B cell (primary cell): ENCODE results near the gene ATIC. TPM values are rescaled to one million over a fixed set of nuclear protein-coding genes. Genes with fewer than 3 reads are reported as not detected.

ENCODE experiments used
- ATAC-seq: fragments of 200-7000 bp; cut with Tn5 transposase; one replicate; pipeline ENCODE4 v1.10.0; 2021; ENCODE audit warnings: low read depth, mild to moderate bottlenecking, moderate number of reproducible peaks, moderate library complexity
- CTCF ChIA-PET: fragments of 350-600 bp; sonication (Branson Sonifier 250); formaldehyde crosslinking; loops from one replicate; lab custom pipeline; 2021; ENCODE audit warnings: antibody characterized with exemption, inconsistent platforms; lab: Charles Lee
- POLR2A ChIA-PET: fragments of 350-600 bp; sonication (Branson Sonifier 250); formaldehyde crosslinking; loops from one replicate; lab custom pipeline; 2021; ENCODE audit warnings: antibody characterized with exemption; lab: Charles Lee
- DNase-seq: peaks from one replicate; pipeline ENCODE4 v3.0.0; 2013
- H2AFZ ChIP-seq: 2 replicates; pipeline ENCODE4 v1.6.1; 2012; ENCODE audit warnings: mild to moderate bottlenecking, low read depth, low read length; ENCODE audit not compliant: insufficient read depth, poor library complexity, severe bottlenecking
- H3K27ac ChIP-seq, 2 donors: 1 replicate in 1 of 2; 2 replicates in 1 of 2; pipeline ENCODE4 v1.5.1; 2012 to 2013; ENCODE audit warnings: low read length in 2 of 2, mild to moderate bottlenecking in 2 of 2, moderate library complexity in 1 of 2
- H3K27me3 ChIP-seq, 4 experiments: fragments of 200-600 bp in 1 of 4; sonication (generic) in 1 of 4; replicated peaks in 1 of 4; 1 replicate in 2 of 4; 2 replicates in 2 of 4; pipeline versions ENCODE4 v1.6.1 to v1.7.0; 2013 to 2016; ENCODE audit warnings: low read length in 3 of 4, mild to moderate bottlenecking in 2 of 4, mixed read lengths in 1 of 4, moderate library complexity in 1 of 4; ENCODE audit not compliant: insufficient read depth in 4 of 4, control insufficient read depth in 3 of 4; ENCODE audit errors: control extremely low read depth in 1 of 4
- H3K36me3 ChIP-seq, 2 experiments: replicated peaks in 1 of 2; 1 replicate in 1 of 2; 2 replicates in 1 of 2; pipeline versions ENCODE4 v1.6.1 to v1.7.1; 2013; ENCODE audit warnings: low read length in 1 of 2; ENCODE audit not compliant: insufficient read depth in 2 of 2, control insufficient read depth in 1 of 2; ENCODE audit errors: control extremely low read depth in 1 of 2, extremely low read depth in 1 of 2
- H3K4me1 ChIP-seq, 2 donors: fragments of 200-600 bp in 1 of 2; sonication (generic) in 1 of 2; 1 replicate in 1 of 2; 2 replicates in 1 of 2; pipeline versions ENCODE4 v1.5.1 to v1.6.1; 2013 to 2017; ENCODE audit warnings: low read length in 2 of 2; ENCODE audit not compliant: control insufficient read depth in 2 of 2, insufficient read depth in 2 of 2
- H3K4me2 ChIP-seq: replicated peaks from 2 replicates; pipeline ENCODE3; 2012; ENCODE audit warnings: mild to moderate bottlenecking, low read depth, low read length; ENCODE audit not compliant: poor library complexity, severe bottlenecking
- H3K4me3 ChIP-seq, 5 experiments: fragments of 200-600 bp in 1 of 5; sonication (generic) in 1 of 5; 1 replicate in 3 of 5; 2 replicates in 2 of 5; pipeline versions ENCODE4 v1.5.1 to v1.7.0; 2011 to 2016; ENCODE audit warnings: low read length in 4 of 5, mild to moderate bottlenecking in 4 of 5, low read depth in 2 of 5, control low read depth in 1 of 5, moderate library complexity in 1 of 5; ENCODE audit not compliant: insufficient read depth in 1 of 5; ENCODE audit errors: control extremely low read depth in 1 of 5, extremely low read depth in 1 of 5
- H3K79me2 ChIP-seq: fragments of 200-600 bp; sonication (generic); one replicate; pipeline ENCODE4 v1.6.0; 2016; ENCODE audit warnings: low read length; ENCODE audit not compliant: control insufficient read depth, insufficient read depth
- H3K9ac ChIP-seq: fragments of 200-600 bp; sonication (generic); 2 replicates; pipeline ENCODE4 v1.6.1; 2017; ENCODE audit warnings: mild to moderate bottlenecking, low read length, moderate library complexity
- H3K9me3 ChIP-seq, 3 donors: one replicate each; pipeline versions ENCODE4 v1.6.1 to v1.7.1; 2013; ENCODE audit warnings: low read length in 2 of 3; ENCODE audit not compliant: control insufficient read depth in 2 of 3, insufficient read depth in 1 of 3; ENCODE audit errors: control extremely low read depth in 1 of 3
- H4K20me1 ChIP-seq: 2 replicates; pipeline ENCODE4 v1.6.0; 2012; ENCODE audit warnings: mild to moderate bottlenecking, low read length; ENCODE audit not compliant: insufficient read depth, control insufficient read depth, poor library complexity, severe bottlenecking
- H3K27ac Mint-ChIP-seq: one replicate; pipeline ENCODE4 v1.8.0; 2021; ENCODE audit warnings: mixed read lengths
- H3K27me3 Mint-ChIP-seq: one replicate; pipeline ENCODE4 v1.8.0; 2021; ENCODE audit warnings: mixed read lengths
- H3K4me1 Mint-ChIP-seq: one replicate; pipeline ENCODE4 v1.8.0; 2021; ENCODE audit warnings: mixed read lengths
- H3K4me3 Mint-ChIP-seq: one replicate; pipeline ENCODE4 v1.8.0; 2021; ENCODE audit warnings: mixed read lengths
- H3K9me3 Mint-ChIP-seq: one replicate; pipeline ENCODE4 v1.8.0; 2022; ENCODE audit warnings: mixed read lengths; ENCODE audit not compliant: insufficient read depth
- CTCF ChIP-seq: fragments of 200-600 bp; IDR thresholded peaks from one replicate; pipeline ENCODE4 v1.8.0; 2022; ENCODE audit warnings: antibody characterized with exemption, mild to moderate bottlenecking
- EZH2 ChIP-seq: IDR thresholded peaks from 2 replicates; pipeline ENCODE4 v1.6.1; 2012; ENCODE audit warnings: borderline replicate concordance, low read depth, mild to moderate bottlenecking, moderate library complexity, low read length; ENCODE audit not compliant: insufficient read depth, poor library complexity, severe bottlenecking
- WGBS: methylation state at CpG from one replicate; pipeline ENCODE4 v1.1.5; 2013; ENCODE audit warnings: missing lambda C conversion rate; ENCODE audit not compliant: insufficient coverage; 5-methylcytosine and 5-hydroxymethylcytosine counted together
- intact Hi-C: fragments of 100-400 bp; cut with micrococcal nuclease; formaldehyde crosslinking; loops from one replicate; pipeline ENCODE4 v1.10.0; 2022
- polyA plus RNA-seq: library from polyadenylated mRNA; depleted of rRNA; stranded (reverse); fragments of >200 nt; gene quantifications from 2 replicates; pipeline ENCODE4 v1.2.3, GENCODE V29; 2012
- total RNA-seq, 2 donors: library from RNA; stranded (reverse); fragments of 120-200 nt in 1 of 2; gene quantifications; 1 replicate in 1 of 2; 2 replicates in 1 of 2; pipeline versions ENCODE4 v1.2.3 to v1.2.4, GENCODE V29; 2013 to 2022

Gene ATIC
- total and polyA plus RNA-seq, 2 donors (not counting 1 experiment from before 2014, with no cell fraction given), result 55.4 to 80.4 TPM

- H3K4me3 Mint-ChIP-seq, result no peak overlapping the region
- no peak overlapping the region for H3K4me2 ChIP-seq
- H3K79me2 ChIP-seq, result peaks cover 43% of the 10 kb centered on the region
- ATAC-seq, result no peak
- POLR2A ChIA-PET, result no interaction called here
- TF ChIP-seq CTCF (no peak), EZH2 (no peak)
- CTCF ChIA-PET, result no interaction called here
- WGBS, result no CpG with 5 or more reads among the region's 5 CpGs
- H3K4me1 Mint-ChIP-seq, result peaks cover 15% of the 10 kb centered on the region
- no peak overlapping the region for H2AFZ ChIP-seq
- H3K4me3 ChIP-seq, result no peak overlapping the region
- no peak for DNase-seq
- H3K27ac Mint-ChIP-seq, result no peak overlapping the region
- intact Hi-C loops, result no loop called here
- peaks cover 15% of the 10 kb centered on the region for H4K20me1 ChIP-seq
- no peaks in the 10 kb centered on the region for H3K9me3 Mint-ChIP-seq
- no peaks in the 10 kb centered on the region for H3K4me1 ChIP-seq
- H3K27me3 ChIP-seq, result no peaks in the 10 kb centered on the region
- H3K27me3 Mint-ChIP-seq, result no peaks in the 10 kb centered on the region
- H3K27ac ChIP-seq, result no peak overlapping the region
- no peak overlapping the region for H3K9ac ChIP-seq
- peaks cover 2 to 40% of the 10 kb centered on the region in 2 experiments for H3K36me3 ChIP-seq
- no peaks in the 10 kb centered on the region for H3K9me3 ChIP-seq
Observed at GRCh38 chr2:215319500-215319899, 7.6 kb downstream of the ATIC start.

- POLR2A ChIA-PET, result no interaction called here
- intact Hi-C loops, result no loop called here
- WGBS, result 71% methylated on average over 1 of the region's 3 CpGs
Observed at GRCh38 chr2:215320102-215320501, 8.2 kb downstream of the ATIC start.

More at GRCh38 chr2:215320102-215320501, 8.2 kb downstream of the ATIC start:
- Histone ChIP-seq H2AFZ (no peak overlapping the region), H3K4me3 (no peak overlapping the region), H3K79me2 (peaks cover 43% of the 10 kb centered on the region), H3K9me3 (no peaks in the 10 kb centered on the region), H3K27ac (no peak overlapping the region), H3K27me3 (no peaks in the 10 kb centered on the region), H3K36me3 (peaks cover 0 to 42% of the 10 kb centered on the region in 2 experiments), H3K9ac (no peak overlapping the region), H3K4me2 (no peak overlapping the region), H3K4me1 (no peaks in the 10 kb centered on the region), H4K20me1 (peaks cover 15% of the 10 kb centered on the region)
- CTCF ChIA-PET, result interaction anchor here (0.7 kb wide), 1 partner anchor 44 kb away, joined by 3 read pairs; no protein-coding TSS in a partner anchor
- Mint-ChIP-seq H3K27ac (no peak overlapping the region), H3K27me3 (no peaks in the 10 kb centered on the region), H3K4me3 (no peak overlapping the region), H3K4me1 (peaks cover 10% of the 10 kb centered on the region), H3K9me3 (no peaks in the 10 kb centered on the region)
- TF ChIP-seq EZH2 (no peak), CTCF (no peak)
- ATAC-seq, result no peak
- DNase-seq, result no peak
